ENCODE data around the gene PGBD1.

Gene PGBD1

DNA sequence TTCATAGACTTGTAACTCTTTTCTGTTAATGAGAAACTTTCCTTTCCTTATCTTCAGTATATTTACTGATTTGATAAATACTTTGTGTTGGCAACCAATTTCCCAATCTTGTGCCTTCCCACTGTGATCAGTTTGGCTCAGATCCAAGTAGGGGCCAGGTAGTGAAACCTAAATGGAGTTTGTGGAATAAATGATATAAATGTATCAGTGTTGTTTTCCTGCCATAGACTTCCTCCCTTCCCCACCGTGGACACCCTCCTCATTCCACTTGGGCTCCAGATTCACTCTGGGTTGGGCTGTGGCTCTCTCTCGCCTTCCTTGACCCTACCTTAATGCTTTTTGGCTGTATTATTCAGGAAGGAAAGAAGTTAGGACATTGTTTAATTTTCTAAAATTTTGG, 69.7 kb downstream of the PGBD1 start:
- H3K27ac Mint-ChIP-seq = peak overlapping the region; percentile 94 to 98 (median 96)
- TF ChIP-seq, protein P1, sequence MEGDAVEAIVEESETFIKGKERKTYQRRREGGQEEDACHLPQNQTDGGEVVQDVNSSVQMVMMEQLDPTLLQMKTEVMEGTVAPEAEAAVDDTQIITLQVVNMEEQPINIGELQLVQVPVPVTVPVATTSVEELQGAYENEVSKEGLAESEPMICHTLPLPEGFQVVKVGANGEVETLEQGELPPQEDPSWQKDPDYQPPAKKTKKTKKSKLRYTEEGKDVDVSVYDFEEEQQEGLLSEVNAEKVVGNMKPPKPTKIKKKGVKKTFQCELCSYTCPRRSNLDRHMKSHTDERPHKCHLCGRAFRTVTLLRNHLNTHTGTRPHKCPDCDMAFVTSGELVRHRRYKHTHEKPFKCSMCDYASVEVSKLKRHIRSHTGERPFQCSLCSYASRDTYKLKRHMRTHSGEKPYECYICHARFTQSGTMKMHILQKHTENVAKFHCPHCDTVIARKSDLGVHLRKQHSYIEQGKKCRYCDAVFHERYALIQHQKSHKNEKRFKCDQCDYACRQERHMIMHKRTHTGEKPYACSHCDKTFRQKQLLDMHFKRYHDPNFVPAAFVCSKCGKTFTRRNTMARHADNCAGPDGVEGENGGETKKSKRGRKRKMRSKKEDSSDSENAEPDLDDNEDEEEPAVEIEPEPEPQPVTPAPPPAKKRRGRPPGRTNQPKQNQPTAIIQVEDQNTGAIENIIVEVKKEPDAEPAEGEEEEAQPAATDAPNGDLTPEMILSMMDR (IDR thresholded peaks at IDR 0.05; ENCODE audit: unreplicated experiment in 3 of 3) = no peak
- H3K4me3 Mint-ChIP-seq = peak overlapping the region; percentile 98 to 99 (median 98)
- peaks cover 8% of the 10 kb centered on the region for H3K27me3 Mint-ChIP-seq (ENCODE audit: low read depth)
- peaks cover 51% of the 10 kb centered on the region for H3K4me1 Mint-ChIP-seq
- no peaks in the 10 kb centered on the region for H3K9me3 Mint-ChIP-seq
- H3K36me3 Mint-ChIP-seq (ENCODE audit: low read depth) = peaks cover 15% of the 10 kb centered on the region

DNA sequence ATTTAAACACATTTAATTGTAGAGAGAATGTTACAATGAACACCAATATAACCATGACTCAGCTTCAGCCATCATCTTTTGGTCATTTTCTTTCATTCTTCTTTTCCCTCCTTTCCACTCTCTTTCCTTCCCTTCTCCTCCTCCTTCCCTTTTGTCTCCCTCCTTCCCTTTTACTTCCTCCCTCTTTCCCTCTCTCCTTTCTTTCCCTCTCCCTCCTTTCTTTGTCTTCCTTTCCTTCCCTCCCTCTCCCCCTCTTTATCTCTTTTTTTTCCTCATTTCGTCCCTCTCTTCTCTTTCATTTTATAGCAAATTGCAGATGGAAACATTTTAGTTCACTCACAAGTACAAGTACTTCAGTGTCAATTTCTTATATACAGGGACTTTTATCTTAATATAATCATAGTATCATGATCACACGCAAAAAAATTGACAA, 70.1 kb downstream of the PGBD1 start:
- peaks cover 6% of the 10 kb centered on the region for H3K27me3 Mint-ChIP-seq (ENCODE audit: low read depth)
- TF ChIP-seq, protein P1 (IDR thresholded peaks at IDR 0.05; ENCODE audit: unreplicated experiment in 3 of 3) = no peak
- H3K9me3 Mint-ChIP-seq = no peaks in the 10 kb centered on the region
- peaks cover 55% of the 10 kb centered on the region for H3K4me1 Mint-ChIP-seq
- peak overlapping the region in 2 of 3 experiments; percentile 23 to 37 for H3K27ac Mint-ChIP-seq
- H3K36me3 Mint-ChIP-seq (ENCODE audit: low read depth) = peaks cover 15% of the 10 kb centered on the region
- peak overlapping the region; percentile 98 to 99 (median 98) for H3K4me3 Mint-ChIP-seq
